Loucy (cell line): ENCODE measurements around the gene MTMR2.

ENCODE experiments used
- EZH2phosphoT487 ChIP-seq: fragments of 200-600 bp; IDR thresholded peaks from 2 replicates; pipeline ENCODE4 v1.6.1; 2018; ENCODE audit warnings: antibody characterized with exemption, mild to moderate bottlenecking, moderate library complexity, borderline replicate concordance
- TF ChIP-seq, protein P1 (sequence below): fragments of 200-600 bp; sonication (generic); conservative IDR thresholded peaks from 2 replicates; pipeline ENCODE4 v1.5.1; 2014; ENCODE audit warnings: mild to moderate bottlenecking, antibody characterized with exemption, low read length

DNA sequence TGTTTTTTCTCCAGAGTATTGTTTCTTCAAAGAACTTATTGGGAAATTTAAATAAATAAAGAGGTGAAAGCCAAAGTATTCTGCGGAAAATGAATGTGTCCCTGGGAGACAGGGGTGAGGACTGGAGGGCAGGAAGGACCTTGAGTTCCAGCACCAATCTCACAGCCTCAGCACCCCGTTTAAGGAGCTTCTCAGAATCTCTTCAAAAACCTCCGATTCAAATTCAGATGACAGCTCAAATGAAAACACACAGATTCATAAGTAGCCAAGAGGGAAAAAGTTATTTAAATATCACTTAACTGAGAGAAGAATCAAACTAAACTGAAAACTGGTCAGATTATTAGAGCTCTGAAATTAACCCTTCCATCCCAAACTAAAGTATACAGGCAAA is 12.5 kb downstream of the MTMR2 start:
- TF ChIP-seq EZH2phosphoT487 = no peak
- TF ChIP-seq, protein P1, sequence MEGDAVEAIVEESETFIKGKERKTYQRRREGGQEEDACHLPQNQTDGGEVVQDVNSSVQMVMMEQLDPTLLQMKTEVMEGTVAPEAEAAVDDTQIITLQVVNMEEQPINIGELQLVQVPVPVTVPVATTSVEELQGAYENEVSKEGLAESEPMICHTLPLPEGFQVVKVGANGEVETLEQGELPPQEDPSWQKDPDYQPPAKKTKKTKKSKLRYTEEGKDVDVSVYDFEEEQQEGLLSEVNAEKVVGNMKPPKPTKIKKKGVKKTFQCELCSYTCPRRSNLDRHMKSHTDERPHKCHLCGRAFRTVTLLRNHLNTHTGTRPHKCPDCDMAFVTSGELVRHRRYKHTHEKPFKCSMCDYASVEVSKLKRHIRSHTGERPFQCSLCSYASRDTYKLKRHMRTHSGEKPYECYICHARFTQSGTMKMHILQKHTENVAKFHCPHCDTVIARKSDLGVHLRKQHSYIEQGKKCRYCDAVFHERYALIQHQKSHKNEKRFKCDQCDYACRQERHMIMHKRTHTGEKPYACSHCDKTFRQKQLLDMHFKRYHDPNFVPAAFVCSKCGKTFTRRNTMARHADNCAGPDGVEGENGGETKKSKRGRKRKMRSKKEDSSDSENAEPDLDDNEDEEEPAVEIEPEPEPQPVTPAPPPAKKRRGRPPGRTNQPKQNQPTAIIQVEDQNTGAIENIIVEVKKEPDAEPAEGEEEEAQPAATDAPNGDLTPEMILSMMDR = no peak
